Gastrocnemius medialis (tissue), 4 donors: ENCODE measurements around the gene KIAA0319L.

Experiments used
- CTCF ChIP-seq, 5 experiments: fragments of 450-650 bp in 3 of 5; fragments of 200-600 bp in 2 of 5; sonication (generic) in 2 of 5; IDR thresholded peaks in 4 of 5; conservative IDR thresholded peaks in 1 of 5; 1 replicate in 4 of 5; 2 replicates in 1 of 5; pipeline ENCODE4 v1.5.1; 2016 to 2019; ENCODE audit warnings: antibody characterized with exemption in 5 of 5, mild to moderate bottlenecking in 3 of 5, moderate library complexity in 3 of 5
- POLR2A ChIP-seq, 2 donors: fragments of 450-650 bp; IDR thresholded peaks; one replicate each; pipeline ENCODE4 v1.6.1; 2017; ENCODE audit warnings: antibody characterized with exemption in 2 of 2, mild to moderate bottlenecking in 2 of 2, moderate library complexity in 2 of 2

GRCh38 chr1:35605867-35606182 is 48.6 kb upstream of the KIAA0319L start:
- TF ChIP-seq CTCF (IDR thresholded peaks at IDR 0.05 in 4 of 5, conservative IDR thresholded peaks at IDR 0.05 in 1 of 5) (no peak), POLR2A (IDR thresholded peaks at IDR 0.05) (no peak)
